Activated T-helper 1 cell treated with Interleukin-2 at 50 U/mL for 16 hours (primary cell): ENCODE measurements around the gene PPP6R1.

Experiments used
- DNase-seq: peaks from one replicate; pipeline ENCODE4 v3.0.0-alpha.2; 2020; ENCODE audit warnings: low read depth

PPP6R1 gene

GRCh38 chr19:55283548-55284377, 24.9 kb upstream of the PPP6R1 start, which contains the start of gene BRSK1:
BRSK1 (plus strand) TSS chr19:55283997; CDS start chr19:55284443, 446 bp downstream.
- DNase-seq: peak; percentile 10

GRCh38 chr19:55279770-55280643, 21.2 kb upstream of the PPP6R1 start, which contains the start of gene HSPBP1:
HSPBP1 (minus strand) TSS chr19:55280110; CDS start chr19:55279608, 502 bp downstream.
- DNase-seq: peak; percentile 88

DNA sequence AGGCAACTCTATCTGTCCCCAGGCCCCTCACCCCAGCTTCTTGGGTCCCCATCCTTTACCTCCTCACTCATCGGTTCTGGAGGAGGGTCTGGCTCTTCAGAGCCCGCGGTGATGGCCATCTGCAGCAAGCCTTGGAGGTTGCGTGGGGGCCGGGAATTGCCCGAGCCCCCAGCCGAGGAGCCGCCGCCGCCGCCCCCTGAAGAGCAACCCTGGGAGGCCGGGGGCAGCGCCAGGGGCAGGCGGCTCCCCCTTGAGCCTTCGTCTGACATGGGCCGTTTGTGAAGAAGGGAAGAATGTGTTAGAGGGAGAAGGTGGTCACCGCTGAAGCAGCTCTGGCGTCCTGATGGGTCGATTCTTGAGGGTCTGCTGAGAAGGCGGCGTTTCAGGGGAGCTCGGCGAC, 20.5 kb upstream of the PPP6R1 start:
- DNase-seq: no peak

DNA sequence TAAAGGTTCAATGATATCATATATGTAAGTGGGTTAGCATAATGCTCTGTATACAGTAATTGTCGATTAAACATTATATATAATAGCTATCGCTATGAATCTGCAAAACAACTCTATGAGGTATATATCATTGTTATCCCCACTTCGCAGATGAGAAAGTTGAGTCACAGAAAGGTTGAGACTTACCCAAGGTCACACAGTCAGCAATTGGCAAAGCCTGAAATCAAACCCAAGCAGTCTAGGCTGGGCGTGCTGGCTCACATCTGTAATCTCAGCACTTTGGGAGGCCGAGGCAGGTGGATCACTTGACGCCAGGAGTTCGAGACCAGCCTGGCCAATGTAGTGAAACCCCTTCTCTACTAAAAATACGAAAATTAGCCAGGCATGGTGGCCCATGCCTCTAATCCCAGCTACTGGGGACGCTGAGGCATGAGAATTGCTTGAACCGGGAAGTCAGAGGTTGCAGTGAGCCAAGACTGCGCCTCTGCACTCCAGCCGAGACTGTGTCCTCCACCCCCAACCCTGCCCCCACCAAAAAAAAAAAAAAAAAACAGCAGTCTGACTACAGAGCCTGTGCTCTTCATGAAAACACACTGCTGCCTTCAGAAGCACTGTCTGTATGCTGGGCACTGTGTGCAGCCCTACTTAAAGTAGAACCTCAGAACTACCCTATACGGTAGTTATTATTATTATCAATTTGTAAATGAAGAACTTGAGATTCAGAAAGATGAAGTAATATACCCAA, 19.7 kb upstream of the PPP6R1 start:
- no peak for DNase-seq

GRCh38 chr19:55277494-55277893, 18.7 kb upstream of the PPP6R1 start:
- DNase-seq: no peak

DNA sequence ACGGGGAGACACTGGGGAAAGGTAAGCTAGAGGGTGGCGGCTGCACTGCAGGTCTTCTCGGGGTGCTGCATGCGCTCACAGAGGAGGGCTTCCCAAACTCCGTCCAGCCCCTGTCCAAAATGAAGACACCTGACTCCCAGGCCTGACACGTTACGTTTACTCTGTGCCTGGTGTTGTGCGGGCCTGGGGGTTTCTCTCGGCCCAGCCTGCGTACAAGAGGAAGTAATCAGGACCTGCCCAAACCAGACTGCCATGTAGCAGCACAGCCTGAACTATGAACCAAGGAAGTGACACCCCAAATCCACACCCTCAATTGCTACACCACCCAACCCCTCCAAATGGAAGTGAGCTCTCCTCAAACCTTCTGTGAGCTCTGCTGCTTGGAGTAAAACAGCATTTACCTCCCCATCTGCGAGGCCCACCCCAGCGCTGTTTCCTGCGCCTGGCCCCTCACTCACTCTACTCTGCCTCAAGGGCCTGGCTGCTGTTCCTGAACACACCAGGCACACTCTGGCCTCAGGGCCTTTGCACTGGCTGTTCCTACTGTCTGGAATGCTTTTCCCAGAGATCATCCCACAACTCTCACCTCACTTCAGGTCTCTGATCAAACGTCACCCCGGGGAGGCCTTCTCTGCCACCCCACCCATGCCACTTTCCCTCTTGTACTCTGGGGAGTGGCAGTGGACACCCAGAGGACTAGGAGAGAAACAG, 18.1 kb upstream of the PPP6R1 start:
- no peak for DNase-seq

GRCh38 chr19:55275851-55276719, 17.3 kb upstream of the PPP6R1 start:
- no peak for DNase-seq

DNA sequence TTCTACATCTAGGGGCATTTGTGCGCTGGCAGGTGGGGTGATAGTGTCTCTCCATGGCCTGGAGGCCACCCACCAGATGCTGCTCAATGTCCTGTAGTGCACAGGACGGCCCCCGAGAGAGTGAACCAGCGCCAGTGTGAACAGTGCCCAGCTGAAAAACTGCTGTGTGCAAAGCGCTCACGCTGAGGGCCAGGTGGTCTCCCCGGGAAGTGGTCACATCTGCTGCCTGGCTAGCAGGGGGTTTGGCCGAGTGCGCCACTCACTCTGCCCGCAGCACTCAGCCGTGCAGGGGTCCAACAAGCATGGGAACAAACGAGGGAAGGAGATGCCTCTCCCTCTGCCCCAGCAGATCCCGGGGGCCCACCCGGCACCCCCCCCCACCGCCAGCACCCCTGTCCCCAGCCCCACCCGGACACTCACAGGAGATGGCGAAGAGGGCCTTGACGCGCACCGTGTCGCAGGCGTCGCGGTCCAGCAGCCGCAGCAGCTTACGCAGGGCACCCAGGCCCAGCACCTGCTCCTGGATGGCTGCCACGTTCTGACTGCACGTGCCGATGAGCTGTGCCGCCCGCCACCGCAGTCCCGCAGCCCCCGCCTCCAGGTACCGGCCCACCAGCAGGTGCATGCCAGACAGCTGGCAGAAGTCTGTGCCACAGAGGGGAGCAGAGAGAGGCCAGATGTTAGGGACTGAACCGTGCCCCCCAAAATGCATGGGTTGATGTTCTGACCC, 15.3 kb upstream of the PPP6R1 start:
- DNase-seq: no peak

DNA sequence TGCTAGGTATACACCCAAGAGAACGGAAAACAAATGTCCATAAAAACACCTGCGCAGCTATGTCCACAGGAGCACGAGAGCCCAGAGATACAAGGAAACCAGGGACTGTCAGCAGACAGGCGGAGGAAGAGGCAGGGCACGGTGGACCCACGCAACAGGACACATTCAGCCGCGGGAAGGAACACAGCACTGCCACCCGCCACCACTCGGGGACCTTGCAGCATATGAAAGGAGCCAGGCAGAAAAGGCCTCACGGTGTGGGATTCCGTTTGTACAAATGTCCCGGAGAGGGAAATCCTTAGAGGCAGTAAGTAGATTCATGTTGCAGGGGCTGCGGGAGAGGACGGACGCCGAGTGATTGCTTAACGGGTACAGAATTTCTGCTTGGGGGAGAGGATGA, 13.3 kb upstream of the PPP6R1 start:
- no peak for DNase-seq

DNA sequence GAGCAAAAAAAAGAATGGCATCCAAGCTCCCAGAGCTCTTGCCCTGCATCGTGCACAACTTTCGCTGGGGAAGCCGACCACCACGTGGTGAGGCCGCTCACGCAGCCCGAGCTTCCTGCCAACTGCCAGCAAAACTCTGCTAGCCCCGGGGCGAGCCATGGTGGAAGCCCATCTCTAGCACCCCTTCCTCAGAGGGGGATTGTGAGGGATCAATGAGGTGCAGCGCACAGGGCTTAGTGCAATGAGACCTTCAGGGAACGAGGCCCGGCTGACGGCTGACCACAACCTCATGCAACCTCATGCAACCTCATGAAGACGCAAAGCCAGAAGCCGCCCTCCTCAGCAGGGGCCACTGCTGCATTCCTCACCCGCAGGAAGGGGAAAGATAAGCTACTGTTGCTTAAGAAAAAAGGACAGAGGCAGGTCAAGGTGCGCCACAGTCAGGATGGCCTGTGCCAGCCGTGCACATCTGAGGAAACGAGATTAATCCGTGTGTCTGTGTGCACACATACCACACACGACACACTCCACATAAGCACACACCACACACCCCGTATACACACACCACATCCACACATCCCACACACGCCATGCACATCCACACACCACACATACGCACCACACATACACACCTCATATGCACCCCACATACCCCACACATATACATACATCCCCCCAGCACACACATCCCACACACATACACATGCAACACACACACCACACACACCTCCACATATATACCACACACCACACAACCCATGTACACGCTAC, 11.5 kb upstream of the PPP6R1 start:
- no peak for DNase-seq

DNA sequence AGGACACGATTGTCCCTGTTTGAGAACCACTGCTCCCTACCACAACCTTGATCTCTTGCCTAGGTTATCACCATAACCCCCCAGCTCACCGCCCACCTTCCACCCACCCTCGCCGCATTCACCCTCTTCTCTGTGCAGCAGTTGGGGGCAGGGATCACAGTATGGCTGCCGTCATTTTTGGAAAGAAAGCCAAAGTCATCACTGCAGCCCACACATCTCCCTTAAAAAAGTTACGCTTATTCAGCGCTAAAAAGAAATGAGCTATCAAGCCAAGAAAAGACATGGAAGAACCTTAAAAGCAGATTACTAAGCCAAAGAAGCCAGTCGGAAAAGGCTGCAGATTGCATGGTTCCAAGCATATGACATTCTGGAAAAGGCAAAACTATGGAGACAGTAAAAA, 10.5 kb upstream of the PPP6R1 start:
- DNase-seq: no peak

DNA sequence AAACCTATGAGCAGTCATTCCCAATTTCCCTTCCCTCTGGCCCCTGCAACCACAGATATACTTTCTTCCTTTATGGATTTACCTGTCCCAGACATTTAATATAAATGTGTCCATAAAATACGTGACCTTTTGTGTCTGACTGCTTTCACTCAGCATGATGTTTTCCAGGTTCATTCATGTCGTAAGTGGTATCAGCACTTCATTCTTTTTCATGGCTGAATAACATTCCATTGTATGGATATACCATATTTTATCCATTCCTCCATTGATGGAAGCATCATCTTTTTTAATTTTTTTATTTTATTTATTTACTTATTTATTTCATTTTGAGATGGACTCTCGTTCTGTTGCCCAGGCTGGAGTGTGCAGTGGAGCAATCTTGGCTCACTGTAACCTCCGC, 8.0 kb upstream of the PPP6R1 start:
- no peak for DNase-seq

- no peak for DNase-seq
Measured at GRCh38 chr19:55266404-55266803, 7.6 kb upstream of the PPP6R1 start.

- DNase-seq: no peak
Measured at GRCh38 chr19:55265723-55266386, 7.0 kb upstream of the PPP6R1 start.

DNA sequence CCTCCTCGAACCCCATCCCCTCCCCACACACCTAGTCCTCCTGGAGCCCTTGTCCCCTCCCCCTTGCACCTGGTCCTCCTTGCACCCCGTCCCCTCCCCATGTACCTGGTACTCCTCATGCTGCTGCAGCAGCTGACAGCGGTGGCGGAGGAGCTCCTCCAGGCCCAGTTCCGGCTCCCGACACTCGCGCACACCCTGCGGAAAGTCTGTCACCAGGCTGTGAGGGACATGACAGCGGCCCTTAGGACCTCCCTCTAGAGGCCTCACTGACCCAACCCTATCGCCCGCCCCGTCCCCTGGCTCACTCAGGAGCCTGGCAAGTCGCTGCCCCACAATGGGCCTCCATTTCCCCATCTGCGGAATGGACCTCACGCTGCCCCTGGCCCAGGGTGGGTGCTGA, 6.4 kb upstream of the PPP6R1 start:
- no peak for DNase-seq

DNA sequence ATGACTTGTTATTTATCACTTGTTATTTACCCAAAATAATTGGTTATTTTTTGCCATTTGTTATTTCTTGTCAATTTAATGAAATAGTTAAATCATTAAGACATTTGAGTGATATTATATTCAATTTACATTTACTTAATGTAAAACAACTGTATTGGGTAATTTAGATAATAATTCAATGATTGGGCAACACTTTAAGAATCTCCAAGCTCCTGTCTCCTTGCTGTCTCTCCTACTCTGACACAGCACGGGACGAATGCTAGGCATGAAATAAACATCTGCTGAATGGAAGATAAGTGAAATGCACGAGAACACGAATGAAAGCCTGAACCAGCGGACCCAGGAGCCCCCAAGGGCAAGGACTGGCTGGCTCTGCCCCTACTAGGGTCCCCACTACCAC, 5.7 kb upstream of the PPP6R1 start:
- DNase-seq: no peak

DNA sequence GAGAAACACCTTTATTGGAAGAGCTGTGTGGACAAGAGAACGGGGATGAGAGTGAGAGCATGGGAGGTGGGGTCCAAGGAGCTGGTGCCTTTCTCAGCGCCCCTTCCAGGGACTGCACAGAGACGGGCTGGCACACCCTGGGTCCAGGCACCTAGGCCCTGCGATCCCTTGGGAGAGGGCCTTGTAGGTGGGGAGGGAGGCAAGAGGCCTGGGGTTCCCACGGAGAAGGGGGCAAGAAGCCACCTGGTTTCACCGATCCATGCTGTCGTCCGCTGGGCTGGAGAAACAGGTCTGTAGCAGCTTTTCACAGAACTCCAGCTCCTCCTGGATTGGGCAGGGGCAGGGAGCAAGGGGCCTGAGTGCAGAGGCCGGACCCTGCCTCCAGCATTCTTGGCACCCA, 3.5 kb upstream of the PPP6R1 start:
- DNase-seq: no peak

GRCh38 chr19:55261671-55262126, 2.9 kb upstream of the PPP6R1 start:
- no peak for DNase-seq
